Uterus (tissue), 4 donors: ENCODE measurements around the gene GPLD1. TPM values are rescaled to one million over a fixed set of nuclear protein-coding genes. Genes with fewer than 3 reads are reported as not detected.
"Not testable (repeated sequence)": the region's sequence is repeated elsewhere in the genome, so short reads cannot be mapped to it uniquely, and the experiment has no call there.

Experiments used
- DNase-seq, 2 donors: peaks; one replicate each; pipeline ENCODE4 v3.0.0-alpha.2; 2019 to 2020
- H3K27ac ChIP-seq, 2 donors: fragments of 200-600 bp; sonication (generic); 1 replicate in 1 of 2; 2 replicates in 1 of 2; pipeline ENCODE4 v1.5.1; 2016 to 2018
- H3K27me3 ChIP-seq, 2 donors: fragments of 200-600 bp; sonication (generic); one replicate each; pipeline ENCODE4 v1.5.1; 2018 to 2019; ENCODE audit warnings: control low read depth in 1 of 2
- H3K36me3 ChIP-seq, 2 donors: fragments of 200-600 bp; sonication (generic); one replicate each; pipeline ENCODE4 v1.5.1; 2019; ENCODE audit warnings: control low read depth in 1 of 2
- H3K4me1 ChIP-seq, 2 donors: fragments of 200-600 bp; sonication (generic); one replicate each; pipeline ENCODE4 v1.5.1; 2018 to 2019; ENCODE audit warnings: control low read depth in 1 of 2
- H3K4me3 ChIP-seq, 2 donors: fragments of 200-600 bp; sonication (generic); 1 replicate in 1 of 2; 2 replicates in 1 of 2; pipeline ENCODE4 v1.5.1; 2018 to 2019; ENCODE audit warnings: mild to moderate bottlenecking in 1 of 2
- H3K9me3 ChIP-seq, 2 donors: fragments of 200-600 bp; sonication (generic); one replicate each; pipeline ENCODE4 v1.5.1; 2019; ENCODE audit warnings: control low read depth in 1 of 2
- POLR2A ChIP-seq, 2 donors: fragments of 450-650 bp; IDR thresholded peaks; one replicate each; pipeline ENCODE4 v1.6.1; 2016; ENCODE audit warnings: antibody characterized with exemption in 2 of 2, mild to moderate bottlenecking in 1 of 2, moderate library complexity in 1 of 2
- intact Hi-C: fragments of 100-400 bp; cut with DNase I; formaldehyde crosslinking; loops from one replicate; pipeline ENCODE4 v1.15.1; 2023; ENCODE audit warnings: low total_unique reads
- total RNA-seq, 4 donors: library from RNA; depleted of rRNA in 3 of 4; stranded (reverse); fragments of >200 nt in 3 of 4; gene quantifications; one replicate each; pipeline versions ENCODE4 v1.1.0 to v1.2.4, GENCODE V29; 2014 to 2023
- TF ChIP-seq, protein P1 (sequence below), 4 experiments: fragments of 200-600 bp in 2 of 4; fragments of 450-650 bp in 2 of 4; sonication (generic) in 2 of 4; IDR thresholded peaks; one replicate each; pipeline ENCODE4 v1.5.1; 2016 to 2019; ENCODE audit warnings: antibody characterized with exemption in 4 of 4, mild to moderate bottlenecking in 2 of 4, moderate library complexity in 1 of 4
- donor health status: DM: yes; HTN: yes; CAD: no.

GPLD1 gene
- total RNA-seq, 4 donors from 2014 or later = under 0.01 to 6.5 (median 3.7) TPM

DNA sequence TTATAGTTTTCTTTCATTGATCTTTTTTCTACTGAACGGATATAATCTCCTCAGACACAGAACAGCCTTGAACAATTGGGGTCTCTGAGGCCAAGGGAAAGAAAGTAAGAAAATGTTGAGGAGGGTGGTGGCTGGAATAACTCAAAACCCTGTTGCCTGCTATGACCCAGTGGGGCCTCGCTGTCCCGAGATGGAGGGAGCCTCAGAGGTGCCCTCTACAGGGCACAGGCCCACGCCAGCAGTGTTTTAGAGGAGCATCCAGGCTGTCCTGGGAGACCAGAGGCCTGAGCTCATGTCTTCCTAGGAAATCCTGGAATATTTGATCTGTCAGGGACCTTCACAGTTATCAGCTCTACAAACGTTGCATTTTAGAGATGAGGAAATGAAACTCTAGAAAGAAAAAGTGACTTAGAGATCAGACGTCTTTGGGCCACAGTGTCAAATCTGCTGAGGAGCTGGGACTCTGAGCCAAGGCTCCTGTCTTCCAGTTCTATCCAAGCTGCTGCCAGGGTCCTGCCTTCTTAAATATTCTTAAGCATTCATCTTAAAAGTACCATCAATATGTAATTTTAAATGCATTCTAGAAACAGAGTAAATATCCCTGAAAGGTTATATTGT, 31.7 kb upstream of the GPLD1 start:
- intact Hi-C loops = no loop called here
- no peaks in the 10 kb centered on the region for H3K36me3 ChIP-seq
- H3K4me3 ChIP-seq = no peak overlapping the region
- TF ChIP-seq, protein P1, sequence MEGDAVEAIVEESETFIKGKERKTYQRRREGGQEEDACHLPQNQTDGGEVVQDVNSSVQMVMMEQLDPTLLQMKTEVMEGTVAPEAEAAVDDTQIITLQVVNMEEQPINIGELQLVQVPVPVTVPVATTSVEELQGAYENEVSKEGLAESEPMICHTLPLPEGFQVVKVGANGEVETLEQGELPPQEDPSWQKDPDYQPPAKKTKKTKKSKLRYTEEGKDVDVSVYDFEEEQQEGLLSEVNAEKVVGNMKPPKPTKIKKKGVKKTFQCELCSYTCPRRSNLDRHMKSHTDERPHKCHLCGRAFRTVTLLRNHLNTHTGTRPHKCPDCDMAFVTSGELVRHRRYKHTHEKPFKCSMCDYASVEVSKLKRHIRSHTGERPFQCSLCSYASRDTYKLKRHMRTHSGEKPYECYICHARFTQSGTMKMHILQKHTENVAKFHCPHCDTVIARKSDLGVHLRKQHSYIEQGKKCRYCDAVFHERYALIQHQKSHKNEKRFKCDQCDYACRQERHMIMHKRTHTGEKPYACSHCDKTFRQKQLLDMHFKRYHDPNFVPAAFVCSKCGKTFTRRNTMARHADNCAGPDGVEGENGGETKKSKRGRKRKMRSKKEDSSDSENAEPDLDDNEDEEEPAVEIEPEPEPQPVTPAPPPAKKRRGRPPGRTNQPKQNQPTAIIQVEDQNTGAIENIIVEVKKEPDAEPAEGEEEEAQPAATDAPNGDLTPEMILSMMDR (IDR thresholded peaks at IDR 0.05) = peak in 1 of 4 experiments; percentile 44
- no peak for TF ChIP-seq POLR2A (IDR thresholded peaks at IDR 0.05)
- no peak for DNase-seq
- H3K9me3 ChIP-seq = no peaks in the 10 kb centered on the region
- no peaks in the 10 kb centered on the region for H3K27me3 ChIP-seq
- H3K4me1 ChIP-seq = no peaks in the 10 kb centered on the region
- no peak overlapping the region for H3K27ac ChIP-seq

DNA sequence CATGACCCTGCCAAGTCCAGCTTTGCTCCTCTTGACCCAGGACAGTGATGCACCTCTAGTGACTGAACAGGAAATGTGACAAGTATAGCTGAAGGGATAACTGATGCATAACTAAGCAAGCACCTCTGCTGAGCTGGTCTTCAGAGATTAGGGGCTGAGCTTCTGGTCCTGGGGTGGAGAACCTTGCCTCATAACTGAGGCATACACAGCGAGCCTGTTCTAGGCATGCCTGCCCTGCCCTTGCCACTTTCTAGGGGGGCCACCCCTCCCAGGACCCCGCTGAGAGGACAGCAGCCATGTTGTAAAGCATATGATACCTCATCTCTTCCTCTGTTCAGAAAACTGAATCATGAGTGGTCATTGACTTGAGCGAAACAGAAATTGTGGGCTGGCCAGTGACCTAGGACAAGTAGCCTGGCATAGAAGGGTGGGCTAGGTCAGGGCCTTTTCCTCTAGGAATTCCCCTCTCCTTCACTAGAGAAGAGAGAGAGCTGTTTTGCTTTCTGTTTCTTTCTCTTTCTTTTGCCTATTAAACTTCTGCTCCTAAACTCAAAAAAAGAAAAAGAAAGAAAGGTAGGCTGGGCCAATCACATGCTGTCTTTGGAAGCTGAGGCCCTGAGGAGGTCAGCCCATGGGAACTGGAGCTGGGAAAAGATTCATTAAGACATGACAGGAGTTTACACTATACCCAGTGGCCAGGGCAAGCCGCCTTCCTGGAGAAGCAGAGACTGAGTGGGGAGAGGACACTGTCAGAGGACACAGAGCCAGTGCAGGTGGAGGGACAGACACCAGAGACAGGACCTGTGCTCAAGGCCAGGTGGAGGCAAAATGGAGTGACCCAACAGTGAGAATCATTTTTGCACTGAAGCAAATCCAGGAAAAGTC, 28.5 kb upstream of the GPLD1 start:
- Histone ChIP-seq H3K27ac (no peak overlapping the region), H3K36me3 (no peaks in the 10 kb centered on the region), H3K27me3 (no peaks in the 10 kb centered on the region), H3K4me1 (no peaks in the 10 kb centered on the region), H3K4me3 (no peak overlapping the region), H3K9me3 (no peaks in the 10 kb centered on the region)
- intact Hi-C loops = no loop called here
- TF ChIP-seq, protein P1 (IDR thresholded peaks at IDR 0.05) = no peak
- no peak for TF ChIP-seq POLR2A (IDR thresholded peaks at IDR 0.05)
- no peak for DNase-seq

DNA sequence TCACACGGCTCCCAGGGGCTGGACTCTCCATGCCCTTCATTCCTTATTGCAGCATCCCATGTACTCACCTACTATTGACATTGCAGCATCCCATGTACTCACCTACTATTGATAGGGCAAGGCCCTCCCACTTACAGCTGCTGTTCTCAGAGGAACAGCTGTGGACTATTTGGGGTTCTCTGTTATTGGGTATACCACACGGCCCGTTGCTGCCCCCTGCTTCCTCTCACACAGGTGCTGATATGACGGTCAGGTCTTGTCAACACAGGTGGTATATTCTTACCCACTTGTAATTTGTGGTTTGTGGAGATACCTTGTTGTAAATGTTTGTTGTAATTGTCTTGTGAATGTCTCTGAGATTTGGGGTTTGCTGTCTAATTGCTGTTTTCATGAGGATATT, 24.2 kb upstream of the GPLD1 start:
- Histone ChIP-seq H3K27me3 (no peaks in the 10 kb centered on the region), H3K36me3 (no peaks in the 10 kb centered on the region), H3K4me3 (no peak overlapping the region), H3K4me1 (no peaks in the 10 kb centered on the region), H3K9me3 (no peaks in the 10 kb centered on the region), H3K27ac (no peak overlapping the region)
- TF ChIP-seq POLR2A (IDR thresholded peaks at IDR 0.05) = no peak
- TF ChIP-seq, protein P1 (IDR thresholded peaks at IDR 0.05) = no peak
- no peak for DNase-seq
- intact Hi-C loops = no loop called here

DNA sequence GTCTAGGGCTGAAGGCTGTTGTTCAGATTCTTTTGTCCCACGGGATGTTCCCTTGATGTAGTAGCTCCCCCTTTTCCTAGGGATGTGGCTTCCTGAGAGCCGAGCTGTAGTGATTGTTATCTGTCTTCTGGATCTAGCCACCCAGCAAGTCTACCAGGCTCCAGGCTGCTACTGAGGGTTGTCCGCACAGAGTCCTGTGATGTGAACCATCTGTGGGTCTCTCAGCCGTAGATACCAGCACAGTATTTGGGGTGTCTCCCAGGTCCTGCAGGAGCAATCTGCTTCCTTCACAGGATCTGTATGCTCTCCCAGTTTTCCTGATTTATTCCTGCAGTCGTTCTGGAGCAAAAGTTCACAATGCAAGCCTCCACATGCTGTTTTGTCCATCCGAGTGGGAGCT, 22.6 kb upstream of the GPLD1 start:
- H3K36me3 ChIP-seq, intact Hi-C loops, DNase-seq, H3K27ac ChIP-seq, H3K9me3 ChIP-seq, H3K4me1 ChIP-seq, H3K4me3 ChIP-seq, H3K27me3 ChIP-seq: not testable (repeated sequence)

DNA sequence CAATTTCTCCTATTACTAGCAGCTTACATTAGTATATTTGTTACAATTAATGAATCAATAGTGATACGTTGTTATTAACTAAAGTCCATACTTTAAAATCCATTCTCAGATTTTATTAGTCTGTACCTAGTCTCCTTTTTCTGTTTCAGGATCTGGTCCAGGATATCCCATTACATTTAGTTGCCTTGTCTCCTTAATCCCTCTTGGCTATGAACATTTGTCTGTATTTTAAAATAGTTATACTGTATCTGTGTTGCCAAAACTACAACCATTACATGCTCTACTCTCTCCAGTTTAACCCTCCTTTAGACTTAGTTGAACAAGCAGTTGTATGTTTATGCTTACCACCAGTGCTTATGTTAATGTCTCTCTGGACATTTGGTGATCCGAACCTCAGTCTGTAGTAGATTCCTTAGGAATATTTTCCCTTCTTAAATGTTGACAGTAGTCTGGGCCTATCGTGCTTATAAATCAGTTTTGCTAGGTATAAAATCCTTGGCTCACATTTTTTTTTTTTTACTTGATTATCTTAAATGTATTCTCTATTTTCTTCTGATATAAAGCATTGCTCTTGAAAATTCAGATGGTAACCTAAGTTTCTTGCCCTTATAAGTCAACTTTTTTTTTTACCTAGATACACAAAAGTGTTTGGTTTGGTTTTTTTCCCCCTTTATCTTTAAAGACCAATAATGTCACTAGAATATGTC, 17.6 kb upstream of the GPLD1 start:
- Histone ChIP-seq H3K27me3 (no peaks in the 10 kb centered on the region), H3K27ac (no peak overlapping the region), H3K9me3 (no peaks in the 10 kb centered on the region), H3K4me3 (no peak overlapping the region), H3K4me1 (no peaks in the 10 kb centered on the region), H3K36me3 (no peaks in the 10 kb centered on the region)
- intact Hi-C loops = no loop called here
- TF ChIP-seq POLR2A (IDR thresholded peaks at IDR 0.05) = no peak
- TF ChIP-seq, protein P1 (IDR thresholded peaks at IDR 0.05) = no peak
- no peak for DNase-seq
